Upper lobe of left lung (tissue), 4 donors: ENCODE results near the gene TMBIM6.

ENCODE experiments used
- CTCF ChIP-seq, 6 experiments: fragments of 450-650 bp in 4 of 6; fragments of 200-600 bp in 2 of 6; sonication (generic) in 2 of 6; IDR thresholded peaks; one replicate each; pipeline ENCODE4 v1.5.1; 2016 to 2019; ENCODE audit warnings: antibody characterized with exemption in 6 of 6
- EP300 ChIP-seq, 4 donors: sonication (generic); formaldehyde crosslinking; IDR thresholded peaks; one replicate each; pipeline ENCODE4 v1.5.1; 2017; ENCODE audit warnings: antibody characterized with exemption in 4 of 4, control low read depth in 2 of 4
- POLR2A ChIP-seq, 4 donors: fragments of 450-650 bp; IDR thresholded peaks; one replicate each; pipeline ENCODE4 v1.5.1; 2016 to 2017; ENCODE audit warnings: antibody characterized with exemption in 4 of 4, mild to moderate bottlenecking in 2 of 4

GRCh38 chr12:49716553-49716952 lies 24.8 kb upstream of the TMBIM6 start:
- TF ChIP-seq CTCF (IDR thresholded peaks at IDR 0.05) (no peak), POLR2A (IDR thresholded peaks at IDR 0.05) (no peak), EP300 (IDR thresholded peaks at IDR 0.05) (no peak)
